HG03095 (cell line): ENCODE data around the gene SMYD3.

Experiments used
- ATAC-seq: cut with Tn5 transposase; IDR thresholded peaks from one replicate; pipeline ENCODE4 v1.9.1; 2021; ENCODE audit warnings: moderate library complexity; ENCODE audit not compliant: unreplicated experiment

The SMYD3 gene

GRCh38 chr1:246471688-246472087 is 35.4 kb downstream of the SMYD3 start:
- ATAC-seq, result no peak

- ATAC-seq, result no peak
These were observed 36.5 kb downstream of the SMYD3 start for GRCh38 chr1:246470585-246470984.

GRCh38 chr1:246462986-246463385 is 44.1 kb downstream of the SMYD3 start:
- ATAC-seq, result no peak

GRCh38 chr1:246460406-246460805 is 46.7 kb downstream of the SMYD3 start:
- ATAC-seq, result no peak

- ATAC-seq, result no peak
These were observed 47.9 kb downstream of the SMYD3 start for GRCh38 chr1:246459221-246459620.

- ATAC-seq, result no peak
These were observed 51.6 kb downstream of the SMYD3 start for GRCh38 chr1:246455476-246455875.

GRCh38 chr1:246454655-246455054 is 52.4 kb downstream of the SMYD3 start:
- ATAC-seq, result no peak

- ATAC-seq, result no peak
These were observed 56.3 kb downstream of the SMYD3 start for GRCh38 chr1:246450611-246451251.

- ATAC-seq, result no peak
These were observed 58.7 kb downstream of the SMYD3 start for GRCh38 chr1:246448373-246448772.

GRCh38 chr1:246447501-246447900 is 59.6 kb downstream of the SMYD3 start:
- no peak for ATAC-seq

GRCh38 chr1:246445503-246445902 is 61.6 kb downstream of the SMYD3 start:
- ATAC-seq, result no peak

GRCh38 chr1:246444617-246445016 is 62.5 kb downstream of the SMYD3 start:
- no peak for ATAC-seq

GRCh38 chr1:246437961-246438360 is 69.1 kb downstream of the SMYD3 start:
- no peak for ATAC-seq

GRCh38 chr1:246435421-246436041 is 71.5 kb downstream of the SMYD3 start:
- no peak for ATAC-seq

- ATAC-seq, result no peak
These were observed 72.7 kb downstream of the SMYD3 start for GRCh38 chr1:246434335-246434734.

GRCh38 chr1:246428542-246429308 is 78.4 kb downstream of the SMYD3 start:
- ATAC-seq, result no peak

GRCh38 chr1:246427611-246428010 is 79.5 kb downstream of the SMYD3 start:
- no peak for ATAC-seq

- no peak for ATAC-seq
These were observed 81.2 kb downstream of the SMYD3 start for GRCh38 chr1:246425895-246426294.

GRCh38 chr1:246425139-246425794 is 81.8 kb downstream of the SMYD3 start:
- ATAC-seq, result no peak

- no peak for ATAC-seq
These were observed 86.8 kb downstream of the SMYD3 start for GRCh38 chr1:246420300-246420699.

- no peak for ATAC-seq
These were observed 88.3 kb downstream of the SMYD3 start for GRCh38 chr1:246418565-246419312.
